GM12801 (cell line): ENCODE data around the gene GALNT10.

Experiments used
- CTCF ChIP-seq: IDR thresholded peaks from one replicate; pipeline ENCODE4 v1.5.1; 2011; ENCODE audit warnings: control low read depth; ENCODE audit not compliant: insufficient read length; ENCODE audit errors: extremely low read depth

Gene GALNT10

GRCh38 chr5:154181161-154181560 lies 9.4 kb upstream of the GALNT10 start:
- TF ChIP-seq CTCF: no peak

GRCh38 chr5:154189256-154189818 lies 1.2 kb upstream of the GALNT10 start:
- TF ChIP-seq CTCF: no peak

- no peak for TF ChIP-seq CTCF
Observed at GRCh38 chr5:154189819-154190594, 526 bp upstream of the GALNT10 start.

GRCh38 chr5:154191467-154192261 lies 1.1 kb downstream of the GALNT10 start:
- TF ChIP-seq CTCF: no peak

- TF ChIP-seq CTCF: no peak
Observed at GRCh38 chr5:154193283-154193682, 2.8 kb downstream of the GALNT10 start.

GRCh38 chr5:154193701-154194121 lies 3.2 kb downstream of the GALNT10 start:
- TF ChIP-seq CTCF: no peak
